ENCODE measurements around the gene RPL5.

Gene RPL5

GRCh38 chr1:92872719-92873118 lies 40.9 kb downstream of the RPL5 start:
- H3K4me3 ChIP-seq (ENCODE audit: low read depth, low read length), result no peak overlapping the region
- in situ Hi-C loops (cut with HindIII; ENCODE audit: low sequenced_read_pairs), result loop anchor here (25.0 kb wide), 1 partner anchor 140 kb away; no protein-coding TSS in a partner anchor
- TF ChIP-seq, protein P1, sequence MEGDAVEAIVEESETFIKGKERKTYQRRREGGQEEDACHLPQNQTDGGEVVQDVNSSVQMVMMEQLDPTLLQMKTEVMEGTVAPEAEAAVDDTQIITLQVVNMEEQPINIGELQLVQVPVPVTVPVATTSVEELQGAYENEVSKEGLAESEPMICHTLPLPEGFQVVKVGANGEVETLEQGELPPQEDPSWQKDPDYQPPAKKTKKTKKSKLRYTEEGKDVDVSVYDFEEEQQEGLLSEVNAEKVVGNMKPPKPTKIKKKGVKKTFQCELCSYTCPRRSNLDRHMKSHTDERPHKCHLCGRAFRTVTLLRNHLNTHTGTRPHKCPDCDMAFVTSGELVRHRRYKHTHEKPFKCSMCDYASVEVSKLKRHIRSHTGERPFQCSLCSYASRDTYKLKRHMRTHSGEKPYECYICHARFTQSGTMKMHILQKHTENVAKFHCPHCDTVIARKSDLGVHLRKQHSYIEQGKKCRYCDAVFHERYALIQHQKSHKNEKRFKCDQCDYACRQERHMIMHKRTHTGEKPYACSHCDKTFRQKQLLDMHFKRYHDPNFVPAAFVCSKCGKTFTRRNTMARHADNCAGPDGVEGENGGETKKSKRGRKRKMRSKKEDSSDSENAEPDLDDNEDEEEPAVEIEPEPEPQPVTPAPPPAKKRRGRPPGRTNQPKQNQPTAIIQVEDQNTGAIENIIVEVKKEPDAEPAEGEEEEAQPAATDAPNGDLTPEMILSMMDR (IDR thresholded peaks at IDR 0.05; ENCODE audit: low read depth, low read length, missing control alignments), result no peak
- peak; percentile 65 for DNase-seq (ENCODE audit: low read depth)

GRCh38 chr1:92874987-92875386 lies 43.1 kb downstream of the RPL5 start:
- TF ChIP-seq, protein P1 (IDR thresholded peaks at IDR 0.05; ENCODE audit: low read depth, low read length, missing control alignments), result no peak
- DNase-seq (ENCODE audit: low read depth), result no peak
- no peak overlapping the region for H3K4me3 ChIP-seq (ENCODE audit: low read depth, low read length)
- in situ Hi-C loops (cut with HindIII; ENCODE audit: low sequenced_read_pairs), result loop anchor here (25.0 kb wide), 1 partner anchor 137 kb away; no protein-coding TSS in a partner anchor

DNA sequence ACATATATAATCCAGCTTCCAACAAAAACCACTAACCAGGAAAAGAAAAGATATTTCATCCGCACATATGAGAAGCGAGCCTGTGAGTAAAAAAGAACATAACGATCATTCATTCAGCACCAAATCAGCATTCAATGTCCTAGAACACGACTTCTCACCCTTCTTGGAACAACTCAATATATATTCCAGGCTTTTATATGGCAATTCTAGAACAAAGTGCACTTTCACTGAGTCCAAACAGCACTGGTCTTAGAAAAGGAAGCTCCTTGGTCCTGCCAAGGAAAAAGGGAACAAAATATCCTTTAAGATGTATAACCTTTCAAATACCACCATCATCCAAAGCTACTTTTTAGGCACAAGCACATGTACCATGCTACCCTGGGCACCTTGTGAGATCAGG lies 44.5 kb downstream of the RPL5 start:
- DNase-seq (ENCODE audit: low read depth), result no peak
- TF ChIP-seq, protein P1 (IDR thresholded peaks at IDR 0.05; ENCODE audit: low read depth, low read length, missing control alignments), result no peak
- in situ Hi-C loops (cut with HindIII; ENCODE audit: low sequenced_read_pairs), result no loop called here
- H3K4me3 ChIP-seq (ENCODE audit: low read depth, low read length), result no peak overlapping the region

- no peak for DNase-seq (ENCODE audit: low read depth)
- H3K4me3 ChIP-seq (ENCODE audit: low read depth, low read length), result no peak overlapping the region
- TF ChIP-seq, protein P1 (IDR thresholded peaks at IDR 0.05; ENCODE audit: low read depth, low read length, missing control alignments), result no peak
- in situ Hi-C loops (cut with HindIII; ENCODE audit: low sequenced_read_pairs), result no loop called here
These were observed 45.4 kb downstream of the RPL5 start for GRCh38 chr1:92877081-92877711.

GRCh38 chr1:92877792-92878191 lies 46.0 kb downstream of the RPL5 start:
- in situ Hi-C loops (cut with HindIII; ENCODE audit: low sequenced_read_pairs), result no loop called here
- TF ChIP-seq, protein P1 (IDR thresholded peaks at IDR 0.05; ENCODE audit: low read depth, low read length, missing control alignments), result no peak
- no peak for DNase-seq (ENCODE audit: low read depth)
- H3K4me3 ChIP-seq (ENCODE audit: low read depth, low read length), result no peak overlapping the region

GRCh38 chr1:92879316-92879968 lies 47.6 kb downstream of the RPL5 start:
- H3K4me3 ChIP-seq (ENCODE audit: low read depth, low read length), result no peak overlapping the region
- no peak for DNase-seq (ENCODE audit: low read depth)
- in situ Hi-C loops (cut with HindIII; ENCODE audit: low sequenced_read_pairs), result no loop called here
- TF ChIP-seq, protein P1 (IDR thresholded peaks at IDR 0.05; ENCODE audit: low read depth, low read length, missing control alignments), result no peak

Data from astrocyte of the cerebellum (primary cell).